Hematopoietic multipotent progenitor cell treated with erythropoietin and hydrocortisone succinate and interleukin-3 and kit ligand, for 8 days (in vitro differentiated cells): Measurements from ENCODE around the gene ZC3H15.
"Not testable (repeated sequence)": the region's sequence is repeated elsewhere in the genome, so short reads cannot be mapped to it uniquely, and the experiment has no call there.

Experiments
- DNase-seq: peaks from one replicate; pipeline ENCODE4 v3.0.0-alpha.2; 2015

The ZC3H15 gene

GRCh38 chr2:186485871-186486650, at the start of gene ZC3H15:
TSS of gene ZC3H15 (plus strand) at chr2:186486260. CDS start at chr2:186486383, 123 bp downstream.
- peak; percentile 97 for DNase-seq

GRCh38 chr2:186437719-186438118, 48.3 kb upstream of the ZC3H15 start:
- no peak for DNase-seq

- DNase-seq = peak; percentile 83
These were observed 46.4 kb upstream of the ZC3H15 start for GRCh38 chr2:186439673-186440095.

- DNase-seq = peak; percentile 40
These were observed 45.6 kb upstream of the ZC3H15 start for GRCh38 chr2:186440506-186440905.

- no peak for DNase-seq
These were observed 43.2 kb upstream of the ZC3H15 start for GRCh38 chr2:186442885-186443284.

GRCh38 chr2:186443851-186444250, 42.2 kb upstream of the ZC3H15 start:
- DNase-seq = no peak

GRCh38 chr2:186445506-186445905, 40.6 kb upstream of the ZC3H15 start:
- no peak for DNase-seq

- no peak for DNase-seq
These were observed 30.4 kb upstream of the ZC3H15 start for GRCh38 chr2:186455613-186456012.

GRCh38 chr2:186456941-186457340, 29.1 kb upstream of the ZC3H15 start:
- no peak for DNase-seq

GRCh38 chr2:186457908-186458307, 28.2 kb upstream of the ZC3H15 start:
- no peak for DNase-seq

- DNase-seq = peak; percentile 61
These were observed 27.1 kb upstream of the ZC3H15 start for GRCh38 chr2:186459009-186459408.

GRCh38 chr2:186460465-186460864, 25.6 kb upstream of the ZC3H15 start:
- DNase-seq = peak; percentile 47

- DNase-seq = no peak
These were observed 19.3 kb upstream of the ZC3H15 start for GRCh38 chr2:186466743-186467142.

- no peak for DNase-seq
These were observed 18.6 kb upstream of the ZC3H15 start for GRCh38 chr2:186467421-186467820.

GRCh38 chr2:186472722-186473493, 13.2 kb upstream of the ZC3H15 start:
- not testable (repeated sequence) for DNase-seq

- DNase-seq = not testable (repeated sequence)
These were observed 11.8 kb upstream of the ZC3H15 start for GRCh38 chr2:186474239-186474638.

- no peak for DNase-seq
These were observed 8.3 kb upstream of the ZC3H15 start for GRCh38 chr2:186477790-186478189.

- DNase-seq = no peak
These were observed 5.1 kb upstream of the ZC3H15 start for GRCh38 chr2:186480991-186481390.

GRCh38 chr2:186484062-186484735, 1.9 kb upstream of the ZC3H15 start:
- peak; percentile 17 for DNase-seq

- no peak for DNase-seq
These were observed 537 bp upstream of the ZC3H15 start for GRCh38 chr2:186485576-186485870.

- peak; percentile 55 for DNase-seq
These were observed 889 bp downstream of the ZC3H15 start for GRCh38 chr2:186486651-186487647.

GRCh38 chr2:186493564-186494085, 7.6 kb downstream of the ZC3H15 start:
- no peak for DNase-seq
